Smooth muscle cell (in vitro differentiated cells): Measurements from ENCODE around the gene MRPS16. TPM values are rescaled to one million over a fixed set of nuclear protein-coding genes. Genes with fewer than 3 reads are reported as not detected.

Experiments
- DNase-seq: peaks from one replicate; lab custom pipeline; 2025; ENCODE audit not compliant: unreplicated experiment; lab: John Stamatoyannopoulos, UW
- H2AFZ ChIP-seq: fragments of 200-600 bp; sonication (generic); 2 replicates; pipeline ENCODE4 v1.6.0; 2016; ENCODE audit warnings: antibody characterized with exemption, low read depth, mild to moderate bottlenecking
- H3F3A ChIP-seq: fragments of 200-600 bp; sonication (generic); 2 replicates; pipeline ENCODE4 v1.6.0; 2017; ENCODE audit warnings: antibody characterized with exemption, low read depth
- H3K27ac ChIP-seq: fragments of 200-600 bp; sonication (generic); 2 replicates; pipeline ENCODE4 v1.5.1; 2016; ENCODE audit warnings: low read depth, mild to moderate bottlenecking
- H3K27me3 ChIP-seq: fragments of 200-600 bp; sonication (generic); 2 replicates; pipeline ENCODE4 v1.6.1; 2016; ENCODE audit warnings: low read depth, mild to moderate bottlenecking
- H3K36me3 ChIP-seq: fragments of 200-600 bp; sonication (generic); 2 replicates; pipeline ENCODE4 v1.5.1; 2016; ENCODE audit warnings: low read depth
- H3K4me1 ChIP-seq: fragments of 200-600 bp; sonication (generic); 2 replicates; pipeline ENCODE4 v1.5.1; 2016; ENCODE audit warnings: low read depth
- H3K4me2 ChIP-seq: fragments of 200-600 bp; sonication (generic); 2 replicates; pipeline ENCODE4 v1.6.0; 2016; ENCODE audit warnings: mild to moderate bottlenecking
- H3K4me3 ChIP-seq: fragments of 200-600 bp; sonication (generic); 2 replicates; pipeline ENCODE4 v1.5.1; 2016; ENCODE audit warnings: mild to moderate bottlenecking
- H3K79me2 ChIP-seq: fragments of 200-600 bp; sonication (generic); 2 replicates; pipeline ENCODE4 v1.6.0; 2016; ENCODE audit warnings: low read depth, mild to moderate bottlenecking
- H3K9ac ChIP-seq: fragments of 200-600 bp; sonication (generic); 2 replicates; pipeline ENCODE4 v1.6.0; 2016; ENCODE audit warnings: low read depth
- H3K9me3 ChIP-seq: fragments of 200-600 bp; sonication (generic); replicated peaks from 2 replicates; pipeline ENCODE4 v1.5.1; 2016; ENCODE audit warnings: low read depth
- H4K20me1 ChIP-seq: fragments of 200-600 bp; sonication (generic); 2 replicates; pipeline ENCODE4 v1.6.0; 2016; ENCODE audit warnings: low read depth
- WGBS: methylation state at CpG from one replicate; pipeline ENCODE4 v1.1.7; 2016; ENCODE audit warnings: low lambda C conversion rate; 5-methylcytosine and 5-hydroxymethylcytosine counted together
- polyA plus RNA-seq: library from polyadenylated mRNA; unstranded; fragments of >200 nt; fragmentation: Nextera tagmentation; extraction: Ambion mirVana; gene quantifications from 2 replicates; pipeline ENCODE4 v1.2.1, GENCODE V29; 2016
- total RNA-seq: library from RNA; depleted of rRNA; stranded (reverse); fragments of >200 nt; gene quantifications from 2 replicates; pipeline ENCODE4 v1.2.3, GENCODE V29; 2014
- TF ChIP-seq, protein P1 (sequence below): fragments of 200-600 bp; sonication (generic); IDR thresholded peaks from 2 replicates; pipeline ENCODE4 v1.5.1; 2017; ENCODE audit warnings: borderline replicate concordance, mild to moderate bottlenecking, antibody characterized with exemption; ENCODE audit not compliant: insufficient read depth, poor library complexity, severe bottlenecking

The MRPS16 gene
- total and polyA plus RNA-seq, 2 experiments from 2014 or later, result 37.4 to 82.6 TPM

DNA sequence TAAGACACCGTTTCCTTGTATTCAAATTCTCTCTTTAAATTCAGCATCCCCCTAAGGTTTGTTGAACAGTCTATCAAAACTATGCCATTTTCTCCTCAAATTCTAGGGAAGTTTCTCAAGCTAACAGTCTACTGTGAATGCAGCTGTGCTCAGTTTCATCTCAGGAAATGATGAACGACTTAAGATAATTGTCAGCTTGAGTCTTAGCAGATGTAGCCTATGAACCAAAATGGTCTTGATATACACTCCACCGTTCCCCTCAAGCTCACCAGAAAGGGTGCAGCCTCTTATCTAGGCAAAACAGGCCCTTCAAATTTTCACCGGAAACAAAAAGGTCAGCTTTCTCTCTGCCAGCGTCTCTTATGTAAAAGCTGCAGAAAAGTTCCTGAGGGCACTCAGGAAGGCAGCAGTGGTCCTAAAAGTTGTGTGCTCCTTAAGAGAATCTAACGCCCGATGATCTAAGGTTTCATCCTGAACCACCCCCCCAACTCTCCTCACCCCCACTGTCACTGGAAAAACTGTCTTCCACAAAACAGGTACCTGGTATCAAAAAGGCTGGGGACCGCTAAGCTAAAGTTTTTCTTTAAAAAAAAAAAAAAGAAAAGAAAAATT, 7.5 kb downstream of the MRPS16 start:
- no peak overlapping the region for H3K9ac ChIP-seq
- no peaks in the 10 kb centered on the region for H4K20me1 ChIP-seq
- H3F3A ChIP-seq, result peaks cover 32% of the 10 kb centered on the region
- 56% methylated on average over 8 of the region's 8 CpGs for WGBS
- H3K27me3 ChIP-seq, result no peaks in the 10 kb centered on the region
- TF ChIP-seq, protein P1, sequence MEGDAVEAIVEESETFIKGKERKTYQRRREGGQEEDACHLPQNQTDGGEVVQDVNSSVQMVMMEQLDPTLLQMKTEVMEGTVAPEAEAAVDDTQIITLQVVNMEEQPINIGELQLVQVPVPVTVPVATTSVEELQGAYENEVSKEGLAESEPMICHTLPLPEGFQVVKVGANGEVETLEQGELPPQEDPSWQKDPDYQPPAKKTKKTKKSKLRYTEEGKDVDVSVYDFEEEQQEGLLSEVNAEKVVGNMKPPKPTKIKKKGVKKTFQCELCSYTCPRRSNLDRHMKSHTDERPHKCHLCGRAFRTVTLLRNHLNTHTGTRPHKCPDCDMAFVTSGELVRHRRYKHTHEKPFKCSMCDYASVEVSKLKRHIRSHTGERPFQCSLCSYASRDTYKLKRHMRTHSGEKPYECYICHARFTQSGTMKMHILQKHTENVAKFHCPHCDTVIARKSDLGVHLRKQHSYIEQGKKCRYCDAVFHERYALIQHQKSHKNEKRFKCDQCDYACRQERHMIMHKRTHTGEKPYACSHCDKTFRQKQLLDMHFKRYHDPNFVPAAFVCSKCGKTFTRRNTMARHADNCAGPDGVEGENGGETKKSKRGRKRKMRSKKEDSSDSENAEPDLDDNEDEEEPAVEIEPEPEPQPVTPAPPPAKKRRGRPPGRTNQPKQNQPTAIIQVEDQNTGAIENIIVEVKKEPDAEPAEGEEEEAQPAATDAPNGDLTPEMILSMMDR, result no peak
- H3K4me1 ChIP-seq, result peaks cover 21% of the 10 kb centered on the region
- H3K4me2 ChIP-seq, result peak overlapping the region; percentile 93
- peaks cover 42% of the 10 kb centered on the region for H3K79me2 ChIP-seq
- no peaks in the 10 kb centered on the region for H3K9me3 ChIP-seq
- peak overlapping the region; percentile 72 for H3K27ac ChIP-seq
- H2AFZ ChIP-seq, result no peak overlapping the region
- H3K36me3 ChIP-seq, result peaks cover 16% of the 10 kb centered on the region
- no peak for DNase-seq
- H3K4me3 ChIP-seq, result peak overlapping the region; percentile 70

DNA sequence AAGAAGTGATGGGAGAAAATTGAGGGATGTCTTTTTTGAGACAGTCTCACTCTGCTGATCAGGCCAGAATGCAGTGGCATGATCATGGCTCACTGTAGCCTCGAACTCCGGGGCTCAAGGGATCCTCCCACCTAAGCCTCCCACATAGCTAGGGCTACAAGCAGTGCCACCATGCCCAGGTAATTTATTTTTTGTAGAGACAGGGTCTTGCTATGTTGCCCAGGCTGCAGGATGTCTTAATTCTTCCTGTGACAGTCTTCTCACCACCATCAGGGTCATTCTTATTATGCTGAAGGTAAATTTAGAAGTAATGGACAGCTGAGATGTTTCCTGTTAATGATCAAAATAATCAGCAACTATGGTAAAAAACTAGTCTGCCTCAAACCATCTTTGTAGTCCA, 12.5 kb downstream of the MRPS16 start:
- TF ChIP-seq, protein P1, result no peak
- H3K27me3 ChIP-seq, result no peaks in the 10 kb centered on the region
- no peak overlapping the region for H3K27ac ChIP-seq
- WGBS, result 97% methylated on average over 2 of the region's 2 CpGs
- no peaks in the 10 kb centered on the region for H4K20me1 ChIP-seq
- no peak overlapping the region for H3K9ac ChIP-seq
- H3K79me2 ChIP-seq, result peaks cover 15% of the 10 kb centered on the region
- no peaks in the 10 kb centered on the region for H3K9me3 ChIP-seq
- no peak for DNase-seq
- peaks cover 8% of the 10 kb centered on the region for H3F3A ChIP-seq
- peaks cover 5% of the 10 kb centered on the region for H3K4me1 ChIP-seq
- H2AFZ ChIP-seq, result no peak overlapping the region
- H3K4me3 ChIP-seq, result no peak overlapping the region
- no peak overlapping the region for H3K4me2 ChIP-seq
- peaks cover 26% of the 10 kb centered on the region for H3K36me3 ChIP-seq

DNA sequence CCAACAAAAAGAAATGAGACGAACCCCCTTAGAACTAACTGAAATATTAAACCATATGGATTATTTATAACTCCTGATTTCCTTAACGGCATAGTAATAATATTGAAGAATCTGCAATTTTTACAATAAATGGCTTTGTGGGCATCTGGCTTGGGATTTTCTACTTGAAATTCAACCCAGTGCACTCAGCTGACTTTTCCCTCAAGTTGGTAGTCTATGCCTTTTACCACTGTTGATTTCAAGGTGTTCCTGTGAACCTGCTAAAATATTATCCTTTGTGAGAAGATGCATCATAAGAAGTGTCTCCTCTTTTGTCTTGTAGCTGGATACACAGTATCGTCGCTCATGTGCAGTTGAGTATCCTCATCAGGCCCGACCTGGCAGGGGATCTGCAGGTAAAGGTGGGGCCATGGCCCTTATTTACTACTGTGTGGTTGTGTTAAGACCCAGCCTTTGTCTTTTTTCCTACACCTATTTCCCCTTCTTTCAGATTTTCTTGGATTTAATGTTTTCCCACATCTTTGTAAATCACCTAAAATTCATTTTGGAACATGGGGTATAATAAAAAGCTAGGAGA, 13.4 kb downstream of the MRPS16 start:
- peaks cover 26% of the 10 kb centered on the region for H3K36me3 ChIP-seq
- H3K27me3 ChIP-seq, result no peaks in the 10 kb centered on the region
- H3K9ac ChIP-seq, result no peak overlapping the region
- TF ChIP-seq, protein P1, result no peak
- peaks cover 7% of the 10 kb centered on the region for H3K79me2 ChIP-seq
- H3K4me3 ChIP-seq, result no peak overlapping the region
- H2AFZ ChIP-seq, result no peak overlapping the region
- WGBS, result over 99% methylated on average over 5 of the region's 5 CpGs
- no peak overlapping the region for H3K4me2 ChIP-seq
- no peak for DNase-seq
- H3F3A ChIP-seq, result peaks cover 8% of the 10 kb centered on the region
- H3K27ac ChIP-seq, result no peak overlapping the region
- H3K9me3 ChIP-seq, result no peaks in the 10 kb centered on the region
- H3K4me1 ChIP-seq, result no peaks in the 10 kb centered on the region
- H4K20me1 ChIP-seq, result no peaks in the 10 kb centered on the region

DNA sequence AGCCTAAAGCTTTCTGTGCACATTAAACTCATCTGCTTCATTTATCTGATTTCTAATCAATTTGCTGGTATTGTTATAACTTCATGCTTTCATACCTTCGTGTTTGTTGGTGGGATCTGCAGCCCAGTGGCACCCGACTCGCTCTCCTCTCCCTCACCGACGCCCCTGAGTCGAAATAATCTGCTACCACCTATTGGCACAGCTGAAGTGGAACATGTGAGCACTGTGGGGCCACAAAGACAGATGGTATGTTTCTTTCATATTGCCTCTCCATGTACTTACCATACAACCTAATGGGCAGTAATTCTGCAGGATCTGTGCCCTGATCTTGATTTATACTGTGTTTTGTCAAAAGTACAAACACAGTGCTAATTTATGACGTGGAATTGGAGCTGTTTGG, 17.7 kb downstream of the MRPS16 start:
- peaks cover 8% of the 10 kb centered on the region for H3K36me3 ChIP-seq
- 96% methylated on average over 7 of the region's 7 CpGs for WGBS
- H3K27ac ChIP-seq, result no peak overlapping the region
- no peak overlapping the region for H2AFZ ChIP-seq
- no peak overlapping the region for H3K9ac ChIP-seq
- no peaks in the 10 kb centered on the region for H3K9me3 ChIP-seq
- no peaks in the 10 kb centered on the region for H3F3A ChIP-seq
- no peaks in the 10 kb centered on the region for H3K79me2 ChIP-seq
- TF ChIP-seq, protein P1, result no peak
- H3K4me3 ChIP-seq, result no peak overlapping the region
- H3K27me3 ChIP-seq, result no peaks in the 10 kb centered on the region
- no peaks in the 10 kb centered on the region for H4K20me1 ChIP-seq
- H3K4me1 ChIP-seq, result no peaks in the 10 kb centered on the region
- no peak overlapping the region for H3K4me2 ChIP-seq
- no peak for DNase-seq
